GM12872 (cell line): ENCODE results near the gene CCDC181.

ENCODE experiments used
- TF ChIP-seq, protein P1 (sequence below): IDR thresholded peaks from 3 replicates; pipeline ENCODE4 v1.5.1; 2011; ENCODE audit warnings: low read depth, mild to moderate bottlenecking, low read length, moderate library complexity; ENCODE audit not compliant: insufficient read depth

The CCDC181 gene

DNA sequence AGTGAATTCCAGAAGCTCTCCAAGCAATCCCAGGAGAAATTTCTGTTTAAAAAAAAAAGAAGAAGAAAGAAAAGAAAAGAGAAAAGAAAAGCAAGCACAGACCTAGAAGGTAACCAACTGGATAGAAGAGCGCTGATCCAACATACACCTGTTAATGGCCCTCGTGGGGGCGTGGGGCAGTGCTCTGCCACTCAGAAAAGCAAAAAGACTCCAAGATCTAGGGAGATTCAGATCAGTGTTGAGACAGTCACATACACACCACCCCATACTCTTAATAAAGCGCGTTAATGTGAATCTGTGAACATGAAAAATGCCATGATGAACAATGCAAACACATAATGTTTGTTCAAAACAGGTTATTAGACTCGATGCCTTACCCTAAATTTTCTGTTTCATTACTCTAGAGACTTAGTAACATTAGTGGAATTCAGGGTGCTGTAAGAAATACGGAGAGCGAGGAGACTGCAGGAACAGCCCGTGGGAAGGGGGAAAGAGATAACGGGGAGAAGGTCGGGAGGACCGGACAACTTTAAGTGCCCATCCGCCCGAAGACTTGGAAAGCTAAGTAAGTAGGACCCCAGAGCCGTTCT lies 60.1 kb downstream of the CCDC181 start:
- TF ChIP-seq, protein P1, sequence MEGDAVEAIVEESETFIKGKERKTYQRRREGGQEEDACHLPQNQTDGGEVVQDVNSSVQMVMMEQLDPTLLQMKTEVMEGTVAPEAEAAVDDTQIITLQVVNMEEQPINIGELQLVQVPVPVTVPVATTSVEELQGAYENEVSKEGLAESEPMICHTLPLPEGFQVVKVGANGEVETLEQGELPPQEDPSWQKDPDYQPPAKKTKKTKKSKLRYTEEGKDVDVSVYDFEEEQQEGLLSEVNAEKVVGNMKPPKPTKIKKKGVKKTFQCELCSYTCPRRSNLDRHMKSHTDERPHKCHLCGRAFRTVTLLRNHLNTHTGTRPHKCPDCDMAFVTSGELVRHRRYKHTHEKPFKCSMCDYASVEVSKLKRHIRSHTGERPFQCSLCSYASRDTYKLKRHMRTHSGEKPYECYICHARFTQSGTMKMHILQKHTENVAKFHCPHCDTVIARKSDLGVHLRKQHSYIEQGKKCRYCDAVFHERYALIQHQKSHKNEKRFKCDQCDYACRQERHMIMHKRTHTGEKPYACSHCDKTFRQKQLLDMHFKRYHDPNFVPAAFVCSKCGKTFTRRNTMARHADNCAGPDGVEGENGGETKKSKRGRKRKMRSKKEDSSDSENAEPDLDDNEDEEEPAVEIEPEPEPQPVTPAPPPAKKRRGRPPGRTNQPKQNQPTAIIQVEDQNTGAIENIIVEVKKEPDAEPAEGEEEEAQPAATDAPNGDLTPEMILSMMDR: no peak

DNA sequence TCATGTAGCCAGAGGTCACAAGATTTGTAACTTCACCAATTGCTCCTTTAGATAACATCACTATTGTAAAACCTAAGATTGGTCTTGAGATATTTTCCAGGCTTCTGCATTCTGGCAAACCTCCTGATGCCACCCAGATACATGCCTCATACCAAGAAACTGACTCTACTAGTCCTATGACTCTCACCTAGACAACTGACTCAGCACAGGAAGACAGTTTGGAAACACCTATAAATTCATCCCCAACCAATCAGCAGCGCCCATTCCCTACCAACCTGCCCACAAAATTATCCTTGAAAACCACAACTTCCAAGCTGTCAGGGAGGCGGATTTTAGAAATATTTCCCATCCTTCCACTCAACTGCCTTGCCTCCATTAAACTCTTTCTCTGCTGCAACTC lies 62.3 kb downstream of the CCDC181 start:
- TF ChIP-seq, protein P1: no peak

DNA sequence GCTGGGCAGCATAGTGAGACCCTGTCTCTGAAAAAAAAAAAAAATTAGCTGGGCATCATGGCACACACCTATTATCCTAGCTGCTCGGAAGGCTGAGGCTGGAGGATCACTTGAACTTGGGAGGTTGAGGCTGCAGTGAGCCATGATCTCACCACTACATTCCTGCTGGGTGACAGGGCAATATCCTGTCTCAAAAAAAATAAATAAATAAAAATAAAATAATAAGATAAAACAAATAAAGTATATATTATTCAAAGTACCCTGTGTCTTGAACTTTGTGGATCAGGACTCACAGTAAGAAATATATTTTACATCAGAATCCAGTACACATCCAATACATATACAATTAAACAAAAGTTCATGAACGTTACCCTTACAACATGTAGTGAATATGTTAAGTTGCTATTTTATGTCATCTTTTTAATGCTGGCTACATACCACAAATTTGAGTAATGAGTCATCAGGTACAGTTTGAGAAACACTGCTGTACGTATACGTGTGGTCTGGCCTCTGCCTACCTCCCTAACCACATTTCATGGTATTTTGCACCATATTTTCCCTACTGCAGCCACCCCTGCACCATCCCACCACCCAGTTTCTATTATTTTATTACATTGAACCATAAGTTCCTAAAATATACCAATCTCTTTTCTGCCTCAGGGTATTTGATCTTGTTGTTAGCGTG lies 64.1 kb downstream of the CCDC181 start:
- TF ChIP-seq, protein P1: no peak

DNA sequence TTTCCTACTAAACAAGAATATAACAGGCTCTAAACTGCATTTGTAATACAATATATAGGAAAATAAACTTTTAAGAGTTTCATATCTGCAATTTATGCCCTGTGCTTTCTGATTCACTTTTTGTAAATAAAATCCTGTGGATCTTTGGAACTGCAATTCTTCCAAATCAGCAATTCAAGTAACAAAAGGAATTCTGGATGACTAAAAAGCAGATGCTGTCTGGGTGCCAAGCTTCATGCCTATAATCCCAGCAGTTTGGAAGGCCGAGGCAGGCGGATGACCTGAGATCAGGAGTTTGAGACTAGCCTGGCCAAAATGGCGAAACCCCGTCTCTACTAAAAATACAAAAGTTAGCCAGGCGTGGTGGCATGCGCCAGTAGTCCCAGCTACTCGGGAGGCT lies 66.0 kb downstream of the CCDC181 start:
- TF ChIP-seq, protein P1: no peak

DNA sequence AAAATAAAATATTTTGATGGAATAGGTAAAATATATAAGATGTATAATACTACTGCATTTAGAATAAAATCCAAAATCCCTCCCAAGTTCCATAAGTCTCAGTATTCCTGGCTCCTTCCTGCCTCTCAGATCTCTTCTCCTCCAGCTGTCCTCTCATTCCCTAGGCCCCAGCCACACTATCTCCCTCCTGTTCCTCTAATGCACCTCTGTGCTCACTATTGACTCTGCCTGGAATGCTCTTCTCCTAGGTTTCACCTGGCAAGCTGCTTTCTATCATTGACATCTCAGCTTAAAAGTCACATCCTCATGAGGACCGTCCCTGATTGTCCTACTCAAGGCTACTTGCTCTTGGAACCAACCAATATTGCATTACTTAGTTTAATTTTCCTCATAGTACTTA lies 66.9 kb downstream of the CCDC181 start:
- TF ChIP-seq, protein P1: no peak

DNA sequence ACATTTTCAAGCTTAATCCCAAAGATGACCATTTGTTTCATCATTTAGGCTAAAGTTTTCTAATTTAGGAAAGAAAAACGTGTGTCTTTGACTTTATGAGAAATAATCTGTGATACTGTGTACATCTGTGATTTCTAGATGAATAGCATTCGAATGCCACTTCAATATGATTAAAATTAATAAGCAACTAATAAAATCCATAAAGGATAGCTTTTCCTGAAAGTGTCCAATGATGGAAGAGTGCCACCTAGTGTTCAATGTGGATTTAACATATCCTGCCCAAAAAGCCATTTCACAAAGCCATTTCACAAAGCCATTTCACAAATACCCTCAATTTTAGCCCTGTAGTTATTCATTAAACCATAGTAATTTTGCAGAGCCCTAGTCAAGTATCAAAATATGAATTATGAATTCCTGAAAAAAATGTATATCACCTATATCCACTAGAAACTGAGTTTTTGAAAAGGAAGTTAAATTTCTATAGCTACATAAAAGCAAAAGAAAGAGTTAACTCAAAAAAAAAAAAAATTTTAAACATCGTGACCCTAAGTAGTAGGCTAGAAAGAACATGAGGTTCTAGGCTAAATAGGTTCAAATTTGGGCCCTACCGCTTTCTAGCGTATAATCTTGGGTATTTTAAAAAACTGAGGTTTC lies 78.8 kb downstream of the CCDC181 start:
- TF ChIP-seq, protein P1: peak; percentile 60

DNA sequence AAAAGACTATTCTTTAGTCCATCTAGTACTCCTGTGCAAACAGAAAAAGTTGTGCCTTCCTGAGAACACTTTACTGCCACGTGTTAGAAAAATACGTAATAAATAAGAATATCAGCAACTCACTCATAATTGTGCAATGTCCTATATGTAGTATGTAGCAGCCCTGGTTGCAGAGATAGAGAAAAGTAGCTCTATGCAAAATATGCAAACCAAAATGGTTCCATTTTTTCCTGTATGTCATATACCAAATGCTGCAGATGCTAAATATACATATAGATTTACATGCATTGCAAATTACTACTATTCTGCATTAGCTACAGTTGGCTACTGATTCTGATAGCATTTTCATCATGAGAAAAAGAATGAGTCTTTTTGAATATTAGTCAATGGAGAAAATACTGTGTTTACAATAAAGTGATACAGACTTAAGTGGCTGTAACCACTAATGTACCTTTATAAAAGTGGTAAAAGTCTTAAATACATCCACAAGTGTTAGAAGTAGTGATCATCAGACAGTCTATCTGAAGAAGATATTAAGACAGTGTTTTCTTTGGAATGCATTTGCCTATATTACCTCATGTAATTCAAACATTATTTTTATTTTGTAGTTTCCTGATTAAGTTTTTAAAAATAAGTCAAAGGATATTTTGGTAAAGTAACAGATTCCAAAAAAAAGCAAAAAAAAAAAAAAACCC lies 79.4 kb downstream of the CCDC181 start:
- TF ChIP-seq, protein P1: no peak
